Upper lobe of left lung (tissue), 6 donors: ENCODE measurements around the gene LTBP2. TPM values are rescaled to one million over a fixed set of nuclear protein-coding genes. Genes with fewer than 3 reads are reported as not detected.

Experiments used
- ATAC-seq, 2 donors: fragments of 200-7000 bp; cut with Tn5 transposase; one replicate each; pipeline ENCODE4 v1.9.1; 2022; ENCODE audit warnings: mild to moderate bottlenecking in 2 of 2, moderate library complexity in 2 of 2; ENCODE audit not compliant: low FRiP score in 2 of 2
- DNase-seq, 2 donors: peaks; one replicate each; pipeline ENCODE4 v3.0.0-alpha.2; 2019 to 2020
- H3K27ac ChIP-seq, 4 donors: fragments of 200-600 bp; sonication (generic); one replicate each; pipeline ENCODE4 v1.5.1; 2016 to 2019
- H3K27me3 ChIP-seq, 4 donors: fragments of 200-600 bp; sonication (generic); one replicate each; pipeline ENCODE4 v1.5.1; 2017 to 2019
- H3K36me3 ChIP-seq, 4 donors: fragments of 200-600 bp; sonication (generic); one replicate each; pipeline ENCODE4 v1.5.1; 2016 to 2019
- H3K4me1 ChIP-seq, 4 donors: fragments of 200-600 bp; sonication (generic); one replicate each; pipeline ENCODE4 v1.5.1; 2018 to 2019
- H3K4me3 ChIP-seq, 4 donors: fragments of 200-600 bp; sonication (generic); one replicate each; pipeline ENCODE4 v1.5.1; 2017 to 2019; ENCODE audit warnings: mild to moderate bottlenecking in 2 of 4, moderate library complexity in 1 of 4
- H3K9me3 ChIP-seq, 4 donors: fragments of 200-600 bp; sonication (generic); one replicate each; pipeline ENCODE4 v1.5.1; 2018 to 2019
- EP300 ChIP-seq, 4 donors: sonication (generic); formaldehyde crosslinking; IDR thresholded peaks; one replicate each; pipeline ENCODE4 v1.5.1; 2017; ENCODE audit warnings: antibody characterized with exemption in 4 of 4, control low read depth in 2 of 4
- POLR2A ChIP-seq, 4 donors: fragments of 450-650 bp; IDR thresholded peaks; one replicate each; pipeline ENCODE4 v1.5.1; 2016 to 2017; ENCODE audit warnings: antibody characterized with exemption in 4 of 4, mild to moderate bottlenecking in 2 of 4
- POLR2AphosphoS5 ChIP-seq, 2 donors: sonication (generic); formaldehyde crosslinking; IDR thresholded peaks; one replicate each; pipeline ENCODE4 v1.5.1; 2017; ENCODE audit warnings: antibody characterized with exemption in 2 of 2
- WGBS, 2 donors: methylation state at CpG; one replicate each; pipeline ENCODE4 v1.1.5; 2017 to 2018; 5-methylcytosine and 5-hydroxymethylcytosine counted together
- total RNA-seq, 6 donors: library from RNA; depleted of rRNA in 4 of 6; stranded (reverse); fragments of >200 nt in 4 of 6; gene quantifications; one replicate each; pipeline versions ENCODE4 v1.1.0 to v1.2.1, GENCODE V29; 2016 to 2021
- TF ChIP-seq, protein P1 (sequence below), 6 experiments: fragments of 450-650 bp in 4 of 6; fragments of 200-600 bp in 2 of 6; sonication (generic) in 2 of 6; IDR thresholded peaks; one replicate each; pipeline ENCODE4 v1.5.1; 2016 to 2019; ENCODE audit warnings: antibody characterized with exemption in 6 of 6
- donor health status: DM: no; HTN: no; CAD: no; lungs with moderate emphysema.
- donor health status: DM: no; HTN: yes; CAD: no; lungs with severe emphysema.

The LTBP2 gene
- total RNA-seq, 6 donors from 2014 or later, result 19.7 to 136 (median 77.6) TPM

DNA sequence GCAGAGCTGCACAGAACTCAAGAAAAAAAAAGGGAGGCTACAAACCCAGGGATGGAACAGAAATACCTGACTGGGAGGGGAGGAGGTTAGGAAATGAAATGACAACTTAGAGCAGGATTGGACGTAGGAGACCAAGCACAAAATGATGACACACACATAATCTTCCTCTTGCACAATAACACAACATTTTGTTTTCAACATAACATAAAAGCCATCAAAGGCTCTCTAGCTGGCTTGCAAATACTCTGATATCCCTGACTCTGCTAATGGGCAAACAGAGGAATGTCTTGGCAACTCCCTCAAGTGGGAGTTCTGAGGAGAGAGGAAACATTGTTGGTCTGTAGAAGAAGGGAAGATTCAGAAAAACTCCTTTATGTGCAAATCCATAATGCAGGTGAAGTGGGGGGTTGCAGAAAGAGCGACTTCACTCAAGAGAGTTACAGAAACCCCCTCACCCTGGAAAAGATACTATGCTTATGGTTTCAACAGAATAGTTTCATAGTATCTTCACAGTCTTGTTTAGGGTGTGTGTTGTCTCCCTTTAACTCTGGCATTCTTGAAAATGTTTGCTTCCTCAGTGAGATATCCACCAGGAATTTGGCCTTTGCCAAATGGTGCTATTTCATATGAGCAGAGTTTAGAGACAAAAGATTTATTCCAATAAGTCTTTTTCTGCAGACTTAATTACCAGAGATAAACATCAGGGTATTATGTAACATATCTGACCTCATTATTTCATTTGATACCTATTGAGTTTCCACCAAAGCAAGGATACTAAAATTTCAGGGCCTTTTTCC lies 43.8 kb upstream of the LTBP2 start:
- H3K36me3 ChIP-seq, result peaks cover 0 to 21% (median 3%) of the 10 kb centered on the region in 4 donors
- H3K9me3 ChIP-seq, result no peaks in the 10 kb centered on the region
- no peak overlapping the region for H3K4me3 ChIP-seq
- 56 to 66% methylated on average over 2 of the region's 2 CpGs for WGBS, 2 donors
- H3K27ac ChIP-seq, result peak overlapping the region in 2 of 4 donors; percentile 9 to 49
- peaks cover 0 to 11% (median 1%) of the 10 kb centered on the region in 4 donors for H3K4me1 ChIP-seq
- DNase-seq (no peak), ATAC-seq (peak in 1 of 2 donors; percentile 53)
- TF ChIP-seq EP300 (IDR thresholded peaks at IDR 0.05) (no peak), POLR2AphosphoS5 (IDR thresholded peaks at IDR 0.05) (peak in 1 of 2 donors; percentile 38), POLR2A (IDR thresholded peaks at IDR 0.05) (no peak)
- TF ChIP-seq, protein P1, sequence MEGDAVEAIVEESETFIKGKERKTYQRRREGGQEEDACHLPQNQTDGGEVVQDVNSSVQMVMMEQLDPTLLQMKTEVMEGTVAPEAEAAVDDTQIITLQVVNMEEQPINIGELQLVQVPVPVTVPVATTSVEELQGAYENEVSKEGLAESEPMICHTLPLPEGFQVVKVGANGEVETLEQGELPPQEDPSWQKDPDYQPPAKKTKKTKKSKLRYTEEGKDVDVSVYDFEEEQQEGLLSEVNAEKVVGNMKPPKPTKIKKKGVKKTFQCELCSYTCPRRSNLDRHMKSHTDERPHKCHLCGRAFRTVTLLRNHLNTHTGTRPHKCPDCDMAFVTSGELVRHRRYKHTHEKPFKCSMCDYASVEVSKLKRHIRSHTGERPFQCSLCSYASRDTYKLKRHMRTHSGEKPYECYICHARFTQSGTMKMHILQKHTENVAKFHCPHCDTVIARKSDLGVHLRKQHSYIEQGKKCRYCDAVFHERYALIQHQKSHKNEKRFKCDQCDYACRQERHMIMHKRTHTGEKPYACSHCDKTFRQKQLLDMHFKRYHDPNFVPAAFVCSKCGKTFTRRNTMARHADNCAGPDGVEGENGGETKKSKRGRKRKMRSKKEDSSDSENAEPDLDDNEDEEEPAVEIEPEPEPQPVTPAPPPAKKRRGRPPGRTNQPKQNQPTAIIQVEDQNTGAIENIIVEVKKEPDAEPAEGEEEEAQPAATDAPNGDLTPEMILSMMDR (IDR thresholded peaks at IDR 0.05), result no peak
- no peaks in the 10 kb centered on the region for H3K27me3 ChIP-seq

DNA sequence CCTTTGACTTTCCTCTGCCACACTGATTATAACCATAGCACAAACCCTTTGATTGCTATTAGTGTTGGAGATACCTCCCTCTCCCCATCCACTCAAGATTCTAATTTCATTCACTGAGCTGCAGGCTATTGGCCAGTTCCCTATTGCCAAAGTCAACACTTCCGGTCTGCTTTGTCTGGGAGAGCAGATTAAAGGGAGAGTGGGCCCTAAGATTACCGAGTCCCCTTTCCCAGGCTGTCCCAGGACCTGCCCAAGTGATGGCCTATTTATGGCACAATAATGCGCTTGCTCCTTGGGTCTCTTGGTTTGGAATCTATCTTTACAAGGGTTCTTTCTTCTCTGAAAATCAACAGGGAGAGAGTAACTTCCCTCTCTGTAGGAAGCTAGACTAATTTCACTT lies 42.9 kb upstream of the LTBP2 start:
- Histone ChIP-seq H3K4me1 (peaks cover 0 to 11% (median 1%) of the 10 kb centered on the region in 4 donors), H3K27me3 (no peaks in the 10 kb centered on the region), H3K9me3 (no peaks in the 10 kb centered on the region), H3K36me3 (peaks cover 0 to 12% (median 3%) of the 10 kb centered on the region in 4 donors), H3K4me3 (no peak overlapping the region), H3K27ac (peak overlapping the region in 2 of 4 donors; percentile 9 to 49)
- DNase-seq, result no peak
- TF ChIP-seq EP300 (IDR thresholded peaks at IDR 0.05) (no peak), POLR2AphosphoS5 (IDR thresholded peaks at IDR 0.05) (no peak), POLR2A (IDR thresholded peaks at IDR 0.05) (no peak)
- TF ChIP-seq, protein P1 (IDR thresholded peaks at IDR 0.05), result no peak
- 84 to 85% methylated on average over 3 of the region's 3 CpGs for WGBS, 2 donors
- ATAC-seq, result no peak

DNA sequence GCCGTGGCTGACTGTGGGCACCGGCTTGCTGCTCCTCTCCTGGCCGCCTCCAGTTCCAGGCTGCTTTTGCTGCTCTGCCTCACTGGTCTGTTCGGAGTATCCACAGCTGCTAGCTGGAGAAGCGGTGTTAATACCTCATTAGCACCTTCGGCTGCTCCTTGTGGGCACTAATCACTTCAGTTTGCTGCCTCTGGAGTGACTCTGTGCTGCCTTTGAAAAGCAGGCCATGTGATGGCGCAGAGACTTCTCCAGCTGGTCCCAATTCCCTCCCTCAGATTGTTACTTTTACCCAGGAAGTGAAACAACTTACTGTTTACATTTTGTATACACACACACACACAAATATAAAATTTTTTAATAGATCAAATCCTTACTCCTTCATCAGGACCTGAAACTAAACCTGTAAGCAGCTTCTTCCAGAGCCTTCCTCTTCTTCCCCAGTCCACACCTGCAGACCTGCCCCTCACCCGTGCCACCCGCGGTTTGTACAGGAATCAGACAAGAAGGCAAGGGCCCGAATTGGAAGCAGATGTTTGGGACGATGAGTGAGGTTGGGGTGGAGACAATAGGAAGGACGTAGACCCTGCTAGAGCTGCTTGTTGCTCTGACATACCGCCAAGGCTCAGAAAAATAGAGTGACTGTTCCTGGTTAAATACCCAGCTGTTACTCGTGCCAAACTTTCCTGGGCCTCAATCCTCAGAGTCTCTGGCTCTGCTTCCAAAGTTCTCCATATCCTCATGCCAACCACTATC lies 41.5 kb upstream of the LTBP2 start:
- Histone ChIP-seq H3K36me3 (peaks cover 0 to 7% (median 3%) of the 10 kb centered on the region in 4 donors), H3K27ac (no peak overlapping the region), H3K27me3 (no peaks in the 10 kb centered on the region), H3K4me1 (peaks cover 0 to 14% (median 1%) of the 10 kb centered on the region in 4 donors), H3K4me3 (no peak overlapping the region), H3K9me3 (no peaks in the 10 kb centered on the region)
- TF ChIP-seq POLR2A (IDR thresholded peaks at IDR 0.05) (no peak), POLR2AphosphoS5 (IDR thresholded peaks at IDR 0.05) (no peak), EP300 (IDR thresholded peaks at IDR 0.05) (no peak)
- TF ChIP-seq, protein P1 (IDR thresholded peaks at IDR 0.05), result no peak
- DNase-seq (no peak), ATAC-seq (no peak)
- 72 to 79% methylated on average over 15 of the region's 15 CpGs for WGBS, 2 donors

DNA sequence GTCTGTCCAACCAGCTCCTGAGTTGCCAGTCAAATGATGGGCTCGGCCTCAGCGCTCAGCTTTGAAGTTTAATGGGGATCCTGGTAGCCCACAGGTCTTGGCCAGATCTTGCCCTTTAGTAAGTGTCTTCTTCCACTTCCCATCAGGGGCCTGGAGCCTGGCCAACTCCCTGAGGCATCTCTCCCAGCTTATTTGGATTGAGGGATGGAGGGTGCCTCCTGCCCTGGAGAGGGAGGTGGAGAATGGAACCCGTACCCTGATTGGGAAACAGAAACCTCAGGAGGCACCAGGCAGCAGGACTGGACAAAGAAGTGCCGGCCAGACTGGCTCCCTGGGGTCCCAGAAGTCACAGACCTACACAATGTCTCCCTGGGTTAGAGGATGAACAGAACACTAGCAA lies 40.5 kb upstream of the LTBP2 start:
- no peak for DNase-seq
- Histone ChIP-seq H3K4me1 (peaks cover 5 to 19% (median 8%) of the 10 kb centered on the region in 4 donors), H3K27me3 (no peaks in the 10 kb centered on the region), H3K27ac (no peak overlapping the region), H3K36me3 (peaks cover 0 to 7% (median 3%) of the 10 kb centered on the region in 4 donors), H3K4me3 (no peak overlapping the region), H3K9me3 (no peaks in the 10 kb centered on the region)
- TF ChIP-seq POLR2AphosphoS5 (IDR thresholded peaks at IDR 0.05) (no peak), EP300 (IDR thresholded peaks at IDR 0.05) (no peak), POLR2A (IDR thresholded peaks at IDR 0.05) (no peak)
- TF ChIP-seq, protein P1 (IDR thresholded peaks at IDR 0.05), result no peak
- no peak for ATAC-seq
- 48 to 74% methylated on average over 4 of the region's 4 CpGs for whole genome bisulfite sequencing, 2 donors
